ENCODE measurements around the gene SMURF2.

DNA sequence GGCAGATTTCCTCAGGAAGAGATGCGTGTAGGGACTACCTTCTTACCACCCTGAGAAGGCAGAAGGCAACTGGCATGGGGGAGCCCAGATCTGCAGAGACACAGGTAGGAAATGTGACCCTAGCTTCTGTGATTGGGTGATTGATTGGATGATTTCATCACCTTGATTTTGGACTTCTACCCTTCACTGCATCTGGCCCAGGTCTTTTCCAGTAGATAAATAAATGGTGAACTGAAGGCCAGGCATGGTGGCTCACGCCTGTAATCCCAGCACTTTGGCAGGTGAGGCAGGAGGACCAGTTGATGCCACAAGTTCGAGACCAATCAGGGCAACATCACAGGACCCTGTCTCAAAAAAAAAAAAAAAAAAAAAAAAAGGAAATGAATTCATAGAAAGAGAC, 14.7 kb upstream of the SMURF2 start:
- TF ChIP-seq FOXP4 (CRISPR knock-in tag; IDR thresholded peaks at IDR 0.05) = no peak
- TF ChIP-seq, protein P1, sequence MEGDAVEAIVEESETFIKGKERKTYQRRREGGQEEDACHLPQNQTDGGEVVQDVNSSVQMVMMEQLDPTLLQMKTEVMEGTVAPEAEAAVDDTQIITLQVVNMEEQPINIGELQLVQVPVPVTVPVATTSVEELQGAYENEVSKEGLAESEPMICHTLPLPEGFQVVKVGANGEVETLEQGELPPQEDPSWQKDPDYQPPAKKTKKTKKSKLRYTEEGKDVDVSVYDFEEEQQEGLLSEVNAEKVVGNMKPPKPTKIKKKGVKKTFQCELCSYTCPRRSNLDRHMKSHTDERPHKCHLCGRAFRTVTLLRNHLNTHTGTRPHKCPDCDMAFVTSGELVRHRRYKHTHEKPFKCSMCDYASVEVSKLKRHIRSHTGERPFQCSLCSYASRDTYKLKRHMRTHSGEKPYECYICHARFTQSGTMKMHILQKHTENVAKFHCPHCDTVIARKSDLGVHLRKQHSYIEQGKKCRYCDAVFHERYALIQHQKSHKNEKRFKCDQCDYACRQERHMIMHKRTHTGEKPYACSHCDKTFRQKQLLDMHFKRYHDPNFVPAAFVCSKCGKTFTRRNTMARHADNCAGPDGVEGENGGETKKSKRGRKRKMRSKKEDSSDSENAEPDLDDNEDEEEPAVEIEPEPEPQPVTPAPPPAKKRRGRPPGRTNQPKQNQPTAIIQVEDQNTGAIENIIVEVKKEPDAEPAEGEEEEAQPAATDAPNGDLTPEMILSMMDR (IDR thresholded peaks at IDR 0.05) = no peak
- no peak for TF ChIP-seq GABPB1 (CRISPR knock-in tag; IDR thresholded peaks at IDR 0.05)
- TF ChIP-seq, protein P2, sequence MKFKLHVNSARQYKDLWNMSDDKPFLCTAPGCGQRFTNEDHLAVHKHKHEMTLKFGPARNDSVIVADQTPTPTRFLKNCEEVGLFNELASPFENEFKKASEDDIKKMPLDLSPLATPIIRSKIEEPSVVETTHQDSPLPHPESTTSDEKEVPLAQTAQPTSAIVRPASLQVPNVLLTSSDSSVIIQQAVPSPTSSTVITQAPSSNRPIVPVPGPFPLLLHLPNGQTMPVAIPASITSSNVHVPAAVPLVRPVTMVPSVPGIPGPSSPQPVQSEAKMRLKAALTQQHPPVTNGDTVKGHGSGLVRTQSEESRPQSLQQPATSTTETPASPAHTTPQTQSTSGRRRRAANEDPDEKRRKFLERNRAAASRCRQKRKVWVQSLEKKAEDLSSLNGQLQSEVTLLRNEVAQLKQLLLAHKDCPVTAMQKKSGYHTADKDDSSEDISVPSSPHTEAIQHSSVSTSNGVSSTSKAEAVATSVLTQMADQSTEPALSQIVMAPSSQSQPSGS (CRISPR knock-in tag; IDR thresholded peaks at IDR 0.05; ENCODE audit: borderline replicate concordance, low read depth) = no peak
- TF ChIP-seq E2F5 (CRISPR knock-in tag; IDR thresholded peaks at IDR 0.05) = no peak

Measured in WTC11 (cell line).